Measurements from ENCODE around the gene COMMD8. TPM values are rescaled to one million over a fixed set of nuclear protein-coding genes. Genes with fewer than 3 reads are reported as not detected.

COMMD8 gene
- total and polyA plus RNA-seq, 2 experiments from 2014 or later, result 7.3 to 41.1 TPM

- H3K27ac ChIP-seq, result no peak overlapping the region
- no peaks in the 10 kb centered on the region for H3K36me3 ChIP-seq
- no peaks in the 10 kb centered on the region for H3K4me1 ChIP-seq (ENCODE audit: low read depth)
- no peaks in the 10 kb centered on the region for H3K9me3 ChIP-seq (ENCODE audit: low read depth)
- no peaks in the 10 kb centered on the region for H3K27me3 ChIP-seq
- TF ChIP-seq, protein P1, sequence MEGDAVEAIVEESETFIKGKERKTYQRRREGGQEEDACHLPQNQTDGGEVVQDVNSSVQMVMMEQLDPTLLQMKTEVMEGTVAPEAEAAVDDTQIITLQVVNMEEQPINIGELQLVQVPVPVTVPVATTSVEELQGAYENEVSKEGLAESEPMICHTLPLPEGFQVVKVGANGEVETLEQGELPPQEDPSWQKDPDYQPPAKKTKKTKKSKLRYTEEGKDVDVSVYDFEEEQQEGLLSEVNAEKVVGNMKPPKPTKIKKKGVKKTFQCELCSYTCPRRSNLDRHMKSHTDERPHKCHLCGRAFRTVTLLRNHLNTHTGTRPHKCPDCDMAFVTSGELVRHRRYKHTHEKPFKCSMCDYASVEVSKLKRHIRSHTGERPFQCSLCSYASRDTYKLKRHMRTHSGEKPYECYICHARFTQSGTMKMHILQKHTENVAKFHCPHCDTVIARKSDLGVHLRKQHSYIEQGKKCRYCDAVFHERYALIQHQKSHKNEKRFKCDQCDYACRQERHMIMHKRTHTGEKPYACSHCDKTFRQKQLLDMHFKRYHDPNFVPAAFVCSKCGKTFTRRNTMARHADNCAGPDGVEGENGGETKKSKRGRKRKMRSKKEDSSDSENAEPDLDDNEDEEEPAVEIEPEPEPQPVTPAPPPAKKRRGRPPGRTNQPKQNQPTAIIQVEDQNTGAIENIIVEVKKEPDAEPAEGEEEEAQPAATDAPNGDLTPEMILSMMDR (IDR thresholded peaks at IDR 0.05; ENCODE audit: low read depth, low read length), result no peak
- H3K4me3 ChIP-seq, result no peak overlapping the region
- DNase-seq (ENCODE audit: low read depth in 1 of 2, low spot score in 1 of 2), result no peak
These were observed 2.7 kb upstream of the COMMD8 start for GRCh38 chr4:47466056-47466785.

DNA sequence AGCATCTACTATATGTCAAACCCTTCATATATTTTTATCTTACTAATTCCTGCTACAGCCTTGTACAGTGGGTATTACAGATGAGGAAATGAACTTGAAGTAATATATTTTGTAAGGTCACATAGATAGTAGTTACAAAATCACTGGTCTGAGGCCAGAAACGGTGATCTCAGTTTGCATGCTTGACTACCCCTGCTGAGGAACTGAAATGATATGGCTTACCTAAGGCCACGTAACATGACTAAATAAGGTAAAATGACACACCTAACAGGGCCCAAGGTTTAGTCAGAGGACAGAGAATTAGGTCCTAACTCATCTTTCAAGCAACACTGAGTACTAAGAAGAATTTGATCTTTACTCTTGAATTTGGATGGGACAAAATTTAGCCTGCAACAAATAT lies 1.5 kb upstream of the COMMD8 start:
- Histone ChIP-seq H3K36me3 (no peaks in the 10 kb centered on the region), H3K4me3 (no peak overlapping the region), H3K27ac (no peak overlapping the region), H3K27me3 (no peaks in the 10 kb centered on the region), H3K4me1 (ENCODE audit: low read depth) (no peaks in the 10 kb centered on the region), H3K9me3 (ENCODE audit: low read depth) (no peaks in the 10 kb centered on the region)
- TF ChIP-seq, protein P1 (IDR thresholded peaks at IDR 0.05; ENCODE audit: low read depth, low read length), result no peak
- DNase-seq (ENCODE audit: low read depth in 1 of 2, low spot score in 1 of 2), result no peak

DNA sequence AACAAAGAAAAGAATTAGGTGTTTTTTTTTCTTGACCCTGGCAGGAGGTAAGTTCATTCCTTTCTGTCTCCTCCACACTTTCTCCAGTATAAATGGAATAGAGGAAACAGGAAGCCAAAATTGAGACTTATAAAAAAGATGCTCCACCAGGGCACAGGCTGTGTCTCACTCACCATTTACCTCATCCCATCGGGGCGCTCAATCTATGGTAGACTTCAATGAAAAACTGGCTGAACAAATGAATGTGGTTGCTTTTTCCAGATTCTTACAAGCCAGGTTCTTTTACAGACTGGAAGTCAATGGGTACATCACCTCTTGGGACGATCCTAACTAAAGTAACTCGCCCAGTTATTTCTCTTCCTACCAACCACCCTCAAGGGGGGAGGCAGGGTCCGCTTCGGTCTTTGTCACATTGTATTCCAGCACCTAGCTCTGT lies 685 bp downstream of the COMMD8 start:
- no peaks in the 10 kb centered on the region for H3K36me3 ChIP-seq
- no peaks in the 10 kb centered on the region for H3K4me1 ChIP-seq (ENCODE audit: low read depth)
- no peaks in the 10 kb centered on the region for H3K27me3 ChIP-seq
- TF ChIP-seq, protein P1 (IDR thresholded peaks at IDR 0.05; ENCODE audit: low read depth, low read length), result no peak
- DNase-seq (ENCODE audit: low read depth in 1 of 2, low spot score in 1 of 2), result no peak
- H3K9me3 ChIP-seq (ENCODE audit: low read depth), result no peaks in the 10 kb centered on the region
- peak overlapping the region; percentile 80 for H3K4me3 ChIP-seq
- H3K27ac ChIP-seq, result no peak overlapping the region

DNA sequence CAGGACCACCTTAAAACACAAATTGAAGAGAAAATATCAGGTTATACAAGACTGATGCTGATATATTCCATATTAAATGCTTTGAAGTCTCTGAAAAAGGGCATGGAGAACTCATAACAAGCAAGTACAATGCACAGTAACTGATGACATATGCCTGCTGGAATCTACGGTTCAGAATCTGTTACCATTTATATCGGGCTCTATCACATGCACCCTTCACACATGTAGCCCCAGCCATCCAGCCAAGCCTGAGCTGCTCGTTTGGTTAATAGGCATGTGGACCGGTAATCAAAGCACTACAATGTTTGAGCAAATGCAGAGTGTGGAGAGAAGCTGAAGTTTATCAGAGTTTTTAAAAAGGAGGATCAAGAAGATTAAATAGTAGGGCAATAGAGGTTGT lies 11.8 kb downstream of the COMMD8 start:
- Histone ChIP-seq H3K27ac (no peak overlapping the region), H3K9me3 (ENCODE audit: low read depth) (no peaks in the 10 kb centered on the region), H3K27me3 (no peaks in the 10 kb centered on the region), H3K4me1 (ENCODE audit: low read depth) (no peaks in the 10 kb centered on the region), H3K4me3 (no peak overlapping the region), H3K36me3 (peaks cover 23% of the 10 kb centered on the region)
- TF ChIP-seq, protein P1 (IDR thresholded peaks at IDR 0.05; ENCODE audit: low read depth, low read length), result no peak
- no peak for DNase-seq (ENCODE audit: low read depth in 1 of 2, low spot score in 1 of 2)

- TF ChIP-seq, protein P1 (IDR thresholded peaks at IDR 0.05; ENCODE audit: low read depth, low read length), result no peak
- no peaks in the 10 kb centered on the region for H3K9me3 ChIP-seq (ENCODE audit: low read depth)
- no peaks in the 10 kb centered on the region for H3K4me1 ChIP-seq (ENCODE audit: low read depth)
- no peaks in the 10 kb centered on the region for H3K36me3 ChIP-seq
- no peaks in the 10 kb centered on the region for H3K27me3 ChIP-seq
- no peak overlapping the region for H3K4me3 ChIP-seq
- H3K27ac ChIP-seq, result no peak overlapping the region
- DNase-seq (ENCODE audit: low read depth in 1 of 2, low spot score in 1 of 2), result no peak
These were observed 19.5 kb downstream of the COMMD8 start for GRCh38 chr4:47444031-47444430.
